ENCODE data around the gene RIN3.

DNA sequence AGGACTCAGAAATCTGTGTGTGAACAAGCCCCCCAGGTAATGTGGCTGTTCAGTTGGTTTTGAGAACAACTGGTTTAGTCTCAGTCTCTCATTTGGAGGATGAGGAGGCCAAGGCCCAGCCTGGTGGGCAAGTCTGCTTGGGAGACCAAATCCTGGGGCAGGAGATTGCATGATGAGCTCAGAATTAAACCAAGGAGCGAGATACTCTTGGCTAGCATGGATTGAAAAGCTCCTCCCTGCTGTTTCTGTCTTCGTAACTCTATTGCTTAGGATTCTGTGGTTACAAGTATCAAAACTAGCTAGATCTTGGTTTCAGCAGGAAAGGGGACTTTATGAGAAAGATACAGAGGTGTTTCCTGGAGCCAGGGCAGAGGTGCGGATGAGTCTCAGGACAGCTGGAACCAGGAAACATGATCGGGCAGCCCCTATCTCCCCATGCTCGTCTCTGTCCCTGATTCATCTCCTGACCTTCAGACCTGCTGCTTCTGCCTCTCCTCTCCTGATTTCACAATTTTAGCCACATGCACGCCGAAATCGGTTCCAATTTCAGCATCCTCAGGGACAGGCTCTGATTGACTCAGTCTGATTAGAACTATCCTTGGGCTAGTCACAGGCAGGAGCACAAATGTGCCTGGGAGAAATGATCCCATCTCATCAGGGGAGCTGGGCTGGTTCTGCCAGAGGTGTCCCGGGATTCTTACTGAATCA, 40.2 kb upstream of the RIN3 start:
- TF ChIP-seq POLR2A (IDR thresholded peaks at IDR 0.05) (no peak), EP300 (IDR thresholded peaks at IDR 0.05) (no peak)
- TF ChIP-seq, protein P1, sequence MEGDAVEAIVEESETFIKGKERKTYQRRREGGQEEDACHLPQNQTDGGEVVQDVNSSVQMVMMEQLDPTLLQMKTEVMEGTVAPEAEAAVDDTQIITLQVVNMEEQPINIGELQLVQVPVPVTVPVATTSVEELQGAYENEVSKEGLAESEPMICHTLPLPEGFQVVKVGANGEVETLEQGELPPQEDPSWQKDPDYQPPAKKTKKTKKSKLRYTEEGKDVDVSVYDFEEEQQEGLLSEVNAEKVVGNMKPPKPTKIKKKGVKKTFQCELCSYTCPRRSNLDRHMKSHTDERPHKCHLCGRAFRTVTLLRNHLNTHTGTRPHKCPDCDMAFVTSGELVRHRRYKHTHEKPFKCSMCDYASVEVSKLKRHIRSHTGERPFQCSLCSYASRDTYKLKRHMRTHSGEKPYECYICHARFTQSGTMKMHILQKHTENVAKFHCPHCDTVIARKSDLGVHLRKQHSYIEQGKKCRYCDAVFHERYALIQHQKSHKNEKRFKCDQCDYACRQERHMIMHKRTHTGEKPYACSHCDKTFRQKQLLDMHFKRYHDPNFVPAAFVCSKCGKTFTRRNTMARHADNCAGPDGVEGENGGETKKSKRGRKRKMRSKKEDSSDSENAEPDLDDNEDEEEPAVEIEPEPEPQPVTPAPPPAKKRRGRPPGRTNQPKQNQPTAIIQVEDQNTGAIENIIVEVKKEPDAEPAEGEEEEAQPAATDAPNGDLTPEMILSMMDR (IDR thresholded peaks at IDR 0.05), result no peak

All from gastroesophageal sphincter (tissue), 3 donors.